Heart left ventricle (tissue), 16 donors: ENCODE measurements around the gene USHBP1. TPM values are rescaled to one million over a fixed set of nuclear protein-coding genes. Genes with fewer than 3 reads are reported as not detected.
A peak's percentile ranks its signal among the peaks of the same experiment; 100 is the strongest.

Source experiments
- ATAC-seq, 4 donors: fragments of 200-7000 bp; cut with Tn5 transposase; one replicate each; pipeline ENCODE4 v1.9.1; 2020 to 2022; ENCODE audit warnings: moderate library complexity in 4 of 4, mild to moderate bottlenecking in 3 of 4, moderate number of reproducible peaks in 1 of 4
- DNase-seq, 5 donors: peaks; one replicate each; pipeline ENCODE4 v3.0.0-alpha.2; 2020
- H3K27ac ChIP-seq, 12 donors: fragments of 200-600 bp; sonication (generic) in 4 of 12; one replicate each; pipeline versions ENCODE4 v1.5.0 to v1.8.0; 2016 to 2022; ENCODE audit warnings: mild to moderate bottlenecking in 2 of 12
- H3K27me3 ChIP-seq, 9 donors: fragments of 200-600 bp; sonication (generic) in 2 of 9; one replicate each; pipeline versions ENCODE4 v1.5.1 to v1.8.0; 2016 to 2022; ENCODE audit warnings: mild to moderate bottlenecking in 3 of 9
- H3K36me3 ChIP-seq, 9 donors: fragments of 200-600 bp; sonication (generic) in 2 of 9; one replicate each; pipeline versions ENCODE4 v1.5.0 to v1.8.0; 2018 to 2022; ENCODE audit warnings: mild to moderate bottlenecking in 2 of 9
- H3K4me1 ChIP-seq, 12 donors: fragments of 200-600 bp; sonication (generic) in 4 of 12; one replicate each; pipeline versions ENCODE4 v1.5.0 to v1.8.0; 2016 to 2022; ENCODE audit warnings: mild to moderate bottlenecking in 3 of 12
- H3K4me3 ChIP-seq, 12 donors: fragments of 200-600 bp; sonication (generic) in 4 of 12; one replicate each; pipeline versions ENCODE4 v1.5.0 to v1.8.0; 2017 to 2022; ENCODE audit warnings: mild to moderate bottlenecking in 9 of 12, moderate library complexity in 4 of 12
- H3K9me3 ChIP-seq, 12 donors: fragments of 200-600 bp; sonication (generic) in 4 of 12; one replicate each; pipeline versions ENCODE4 v1.5.0 to v1.8.0; 2016 to 2022; ENCODE audit warnings: mild to moderate bottlenecking in 1 of 12
- POLR2A ChIP-seq, 2 donors: fragments of 450-650 bp; IDR thresholded peaks; one replicate each; pipeline ENCODE4 v1.6.1; 2017; ENCODE audit warnings: antibody characterized with exemption in 2 of 2, mild to moderate bottlenecking in 2 of 2, moderate library complexity in 2 of 2
- WGBS, 4 donors: extraction: QIAGEN DNeasy Blood & Tissue Kit in 2 of 4; methylation state at CpG; one replicate each; pipeline versions ENCODE4 v1.1.5 to v1.1.7; 2013 to 2018; 5-methylcytosine and 5-hydroxymethylcytosine counted together
- intact Hi-C, 10 donors: fragments of 100-400 bp; cut with DNase I; formaldehyde crosslinking; loops; one replicate each; pipeline versions ENCODE4 v1.11.1 to v1.14.2; 2022
- polyA plus RNA-seq, 2 donors: library from polyadenylated mRNA; stranded (reverse); fragments of 200-250 nt; gene quantifications; one replicate each; pipeline ENCODE4 v1.2.3, GENCODE V29; 2013
- total RNA-seq, 9 donors: library from RNA; depleted of rRNA in 2 of 9; stranded (reverse); fragments of >200 nt in 2 of 9; fragmentation: NEBNext Ultra II Directional in 3 of 9; extraction: Animal tissue kit (Norgen Biotek cat#: 25700) in 3 of 9; gene quantifications; one replicate each; pipeline versions ENCODE4 v1.1.0 to v1.2.4, GENCODE V29; 2016 to 2023
- TF ChIP-seq, protein P1 (sequence below), 12 donors: fragments of 200-600 bp; sonication (generic) in 4 of 12; IDR thresholded peaks; one replicate each; pipeline versions ENCODE4 v1.5.0 to v1.8.0; 2018 to 2022; ENCODE audit warnings: antibody characterized with exemption in 12 of 12, mild to moderate bottlenecking in 5 of 12
- donor health status: ischemic (EF 13 %, LVEDD 7.1; RV severe dilation, severe dysfunction).
- donor health status: healthy with polysubstance abuse.
- donor health status: DM: no; HTN: yes; CAD: no.
- donor health status: DM: no; HTN: no; CAD: no.
- donor health status: ischemic (EF 25% LVEDD 6.9; RV normal size, moderate dysfunction).
- donor health status: ischemic (EF 25% LVEDD 5.7; RV mildly dilated, moderate dysfunction).
- donor health status: healthy.
- donor health status: DM: yes; HTN: yes; CAD: no.
- donor health status: ischemic (EF 35%, LVEDD 5.7; RV mildly dilated, moderate dysfunction).
- donor health status: nonischemic (EF 11% LVEDD 7.7; RV severe dilation, severe dysfunction).
- donor health status: DM: yes; HTN: yes; CAD: no.
- donor health status: PGD.
- donor health status: ischemic (EF 29% LVEDD 5.4; RV normal size, mild dysfunction).
- donor health status: nonischemic (EF 23%, LVEDD 6.1; RV moderate dilation, normal function).

The USHBP1 gene
- total and polyA plus RNA-seq, 11 donors: 3.7 to 14.6 (median 7.7) TPM

DNA sequence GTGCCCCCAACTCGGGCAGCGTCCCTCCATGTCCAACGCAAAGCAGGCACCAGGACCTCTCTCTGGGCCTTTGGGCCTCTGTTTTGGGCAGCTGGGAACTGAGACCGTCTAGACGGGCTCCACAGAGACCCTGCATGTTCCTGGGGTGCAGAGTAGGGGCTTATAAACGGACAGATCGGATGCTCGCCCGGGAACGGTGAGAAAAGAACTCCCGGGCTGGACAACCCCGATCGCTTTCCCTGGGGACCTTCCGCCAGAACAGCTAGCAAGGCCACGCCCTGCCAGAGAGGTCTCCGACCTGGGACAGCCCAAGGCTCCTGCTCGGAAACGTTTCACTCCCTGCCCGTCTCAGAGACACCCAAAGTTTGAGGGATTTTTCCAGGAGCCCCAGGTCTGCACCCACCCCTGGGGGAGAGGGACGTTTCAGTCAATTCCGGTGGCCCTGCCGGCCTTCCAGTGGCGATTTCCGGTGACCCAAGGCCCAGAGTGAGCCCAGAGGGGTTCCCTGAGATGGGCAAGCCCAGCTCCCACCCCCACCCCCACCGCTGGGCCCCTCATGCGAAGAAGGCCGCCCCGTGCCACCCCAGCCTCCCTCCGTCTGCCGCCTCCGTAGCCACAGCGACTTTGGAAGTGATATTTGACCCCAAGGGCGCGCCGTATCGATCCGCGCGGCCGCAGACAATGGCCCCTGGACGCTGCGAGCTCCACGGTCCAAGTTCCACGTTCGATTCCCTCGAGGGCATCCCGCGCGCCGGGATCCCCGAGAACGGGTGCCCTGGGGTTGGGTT is 20.5 kb downstream of the USHBP1 start:
- Histone ChIP-seq H3K27me3 (no peaks in the 10 kb centered on the region), H3K27ac (peak overlapping the region; percentile 64 to 94 (median 87)), H3K4me3 (peak overlapping the region; percentile 62 to 96 (median 88)), H3K36me3 (peaks cover 0 to 18% (median 0%) of the 10 kb centered on the region in 9 donors), H3K9me3 (no peaks in the 10 kb centered on the region), H3K4me1 (peaks cover 6 to 46% (median 28%) of the 10 kb centered on the region in 12 donors)
- intact Hi-C loops: loop anchor here in 1 of 10 donors (5.0 kb wide), 1 partner anchor 37 kb away; no protein-coding TSS in a partner anchor
- peak in 3 of 4 donors; percentile 9 to 43 (median 19) for ATAC-seq
- peak; percentile 71 to 86 (median 82) for DNase-seq
- 4 to 11% (median 8%) methylated on average over 15 to 52 of the region's 52 CpGs for WGBS, 4 donors
- no peak for TF ChIP-seq POLR2A (IDR thresholded peaks at IDR 0.05)
- TF ChIP-seq, protein P1, sequence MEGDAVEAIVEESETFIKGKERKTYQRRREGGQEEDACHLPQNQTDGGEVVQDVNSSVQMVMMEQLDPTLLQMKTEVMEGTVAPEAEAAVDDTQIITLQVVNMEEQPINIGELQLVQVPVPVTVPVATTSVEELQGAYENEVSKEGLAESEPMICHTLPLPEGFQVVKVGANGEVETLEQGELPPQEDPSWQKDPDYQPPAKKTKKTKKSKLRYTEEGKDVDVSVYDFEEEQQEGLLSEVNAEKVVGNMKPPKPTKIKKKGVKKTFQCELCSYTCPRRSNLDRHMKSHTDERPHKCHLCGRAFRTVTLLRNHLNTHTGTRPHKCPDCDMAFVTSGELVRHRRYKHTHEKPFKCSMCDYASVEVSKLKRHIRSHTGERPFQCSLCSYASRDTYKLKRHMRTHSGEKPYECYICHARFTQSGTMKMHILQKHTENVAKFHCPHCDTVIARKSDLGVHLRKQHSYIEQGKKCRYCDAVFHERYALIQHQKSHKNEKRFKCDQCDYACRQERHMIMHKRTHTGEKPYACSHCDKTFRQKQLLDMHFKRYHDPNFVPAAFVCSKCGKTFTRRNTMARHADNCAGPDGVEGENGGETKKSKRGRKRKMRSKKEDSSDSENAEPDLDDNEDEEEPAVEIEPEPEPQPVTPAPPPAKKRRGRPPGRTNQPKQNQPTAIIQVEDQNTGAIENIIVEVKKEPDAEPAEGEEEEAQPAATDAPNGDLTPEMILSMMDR (IDR thresholded peaks at IDR 0.05): no peak

DNA sequence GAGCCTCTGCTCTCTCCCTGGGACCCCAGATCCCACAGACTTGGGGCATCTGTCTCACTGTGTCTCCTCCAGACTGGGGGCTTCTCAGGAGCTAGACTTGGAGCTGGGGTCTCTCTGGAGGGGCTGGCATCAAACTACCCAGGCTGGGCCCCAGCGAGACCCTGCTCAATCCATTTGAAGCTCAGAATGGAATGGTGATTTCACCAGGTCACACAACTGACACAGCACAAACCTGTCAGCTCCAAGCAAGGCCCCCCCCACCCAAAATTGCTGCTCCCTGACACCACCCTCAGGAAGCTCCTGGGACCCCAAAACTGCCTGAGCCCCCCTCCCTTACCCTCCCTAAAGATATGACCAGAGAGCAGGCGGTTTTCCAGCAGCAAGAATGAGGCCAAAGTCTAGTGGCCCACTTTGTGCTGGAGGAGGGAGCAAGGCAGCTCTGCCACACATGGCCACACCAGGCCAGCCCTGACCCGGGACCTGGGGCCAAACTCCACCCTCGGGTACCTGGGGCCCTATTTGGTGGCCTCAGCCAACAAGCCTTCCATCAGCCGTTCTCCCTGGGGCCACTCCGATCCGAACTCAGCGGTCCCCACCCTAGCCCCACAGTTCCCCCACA is 21.2 kb downstream of the USHBP1 start:
- TF ChIP-seq POLR2A (IDR thresholded peaks at IDR 0.05): no peak
- TF ChIP-seq, protein P1 (IDR thresholded peaks at IDR 0.05): no peak
- Histone ChIP-seq H3K36me3 (peaks cover 0 to 22% (median 4%) of the 10 kb centered on the region in 9 donors), H3K9me3 (no peaks in the 10 kb centered on the region), H3K4me1 (peaks cover 6 to 46% (median 28%) of the 10 kb centered on the region in 12 donors), H3K4me3 (peak overlapping the region; percentile 62 to 96 (median 88)), H3K27me3 (no peaks in the 10 kb centered on the region), H3K27ac (peak overlapping the region; percentile 64 to 94 (median 87))
- ATAC-seq (peak in 1 of 4 donors; percentile 7), DNase-seq (no peak)
- intact Hi-C loops: loop anchor here in 1 of 10 donors (5.0 kb wide), 1 partner anchor 36 kb away; no protein-coding TSS in a partner anchor
- WGBS, 4 donors: 19 to 34% (median 25%) methylated on average over 5 to 8 of the region's 8 CpGs

DNA sequence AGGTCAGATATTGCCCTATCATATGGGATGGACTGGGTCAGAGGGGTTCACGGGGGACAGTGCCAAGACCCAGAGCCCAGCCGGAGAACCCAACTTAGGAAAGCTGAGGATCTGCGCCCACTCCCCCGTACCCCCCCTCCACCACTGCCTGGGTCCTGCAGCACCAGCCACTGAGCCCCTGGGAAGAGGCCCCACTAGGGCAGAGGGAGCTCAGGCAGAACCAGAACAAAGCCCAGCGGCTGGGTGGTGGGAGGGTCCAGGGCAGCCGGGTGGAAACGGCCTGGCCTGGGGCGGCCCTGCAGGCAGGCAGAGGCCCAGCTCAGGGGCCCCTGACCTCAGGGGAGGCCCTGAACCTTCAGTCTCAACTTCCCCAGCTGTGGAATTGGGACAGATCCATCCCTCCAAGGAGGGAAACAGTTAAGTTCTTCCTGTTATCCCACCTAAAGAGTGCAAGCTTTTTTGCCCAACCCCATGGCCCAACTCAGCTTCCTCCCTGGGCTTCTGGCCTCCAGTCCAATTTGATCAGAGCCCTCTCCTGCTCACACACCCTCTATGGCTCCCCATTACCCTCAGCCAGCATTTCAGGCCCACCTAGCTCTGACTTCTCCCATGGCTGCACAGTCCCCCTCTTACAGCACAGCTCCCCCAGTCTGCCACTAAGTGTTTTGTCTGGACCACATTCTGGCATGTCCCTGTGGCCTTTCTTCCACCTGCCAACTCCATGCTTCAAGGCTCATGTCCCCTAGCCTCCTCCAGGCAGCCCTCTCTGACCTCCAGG is 21.9 kb downstream of the USHBP1 start:
- ATAC-seq (no peak), DNase-seq (no peak)
- intact Hi-C loops: loop anchor here in 1 of 10 donors (5.0 kb wide), 1 partner anchor 35 kb away; no protein-coding TSS in a partner anchor
- Histone ChIP-seq H3K9me3 (no peaks in the 10 kb centered on the region), H3K36me3 (peaks cover 0 to 28% (median 9%) of the 10 kb centered on the region in 9 donors), H3K27me3 (no peaks in the 10 kb centered on the region), H3K4me1 (peaks cover 6 to 46% (median 28%) of the 10 kb centered on the region in 12 donors), H3K27ac (peak overlapping the region in 11 of 12 donors; percentile 49 to 94 (median 86)), H3K4me3 (peak overlapping the region in 6 of 12 donors; percentile 86 to 96 (median 88))
- WGBS, 4 donors: 54 to 72% (median 65%) methylated on average over 7 to 8 of the region's 8 CpGs
- TF ChIP-seq, protein P1 (IDR thresholded peaks at IDR 0.05): no peak
- no peak for TF ChIP-seq POLR2A (IDR thresholded peaks at IDR 0.05)
